ENCODE measurements around the gene CAPN10. TPM values are rescaled to one million over a fixed set of nuclear protein-coding genes. Genes with fewer than 3 reads are reported as not detected.

The CAPN10 gene
- total RNA-seq, 1 experiment from 2014 or later: 90.2 TPM

- DNase-seq (ENCODE audit: low spot score): no peak
These were observed 12.0 kb upstream of the CAPN10 start for GRCh38 chr2:240574386-240575100.

- no peak for DNase-seq (ENCODE audit: low spot score)
These were observed 11.2 kb upstream of the CAPN10 start for GRCh38 chr2:240575101-240575965.

GRCh38 chr2:240576036-240576435, 10.5 kb upstream of the CAPN10 start:
- no peak for DNase-seq (ENCODE audit: low spot score)

GRCh38 chr2:240576436-240577205, 9.9 kb upstream of the CAPN10 start:
- no peak for DNase-seq (ENCODE audit: low spot score)

- DNase-seq (ENCODE audit: low spot score): no peak
These were observed 9.0 kb upstream of the CAPN10 start for GRCh38 chr2:240577281-240578109.

- DNase-seq (ENCODE audit: low spot score): no peak
These were observed 8.5 kb upstream of the CAPN10 start for GRCh38 chr2:240578110-240578450.

GRCh38 chr2:240578488-240578887, 8.0 kb upstream of the CAPN10 start:
- no peak for DNase-seq (ENCODE audit: low spot score)

GRCh38 chr2:240579071-240579762, 7.3 kb upstream of the CAPN10 start:
- no peak for DNase-seq (ENCODE audit: low spot score)

- peak; percentile 91 for DNase-seq (ENCODE audit: low spot score)
These were observed 6.5 kb upstream of the CAPN10 start for GRCh38 chr2:240579771-240580614.

- DNase-seq (ENCODE audit: low spot score): no peak
These were observed 4.7 kb upstream of the CAPN10 start for GRCh38 chr2:240581811-240582210.

- no peak for DNase-seq (ENCODE audit: low spot score)
These were observed 3.8 kb upstream of the CAPN10 start for GRCh38 chr2:240582781-240583180.

GRCh38 chr2:240583774-240584173, 2.8 kb upstream of the CAPN10 start:
- DNase-seq (ENCODE audit: low spot score): no peak

- DNase-seq (ENCODE audit: low spot score): no peak
These were observed 2.0 kb upstream of the CAPN10 start for GRCh38 chr2:240584486-240585031.

- no peak for DNase-seq (ENCODE audit: low spot score)
These were observed 1.4 kb upstream of the CAPN10 start for GRCh38 chr2:240585101-240585500.

- no peak for DNase-seq (ENCODE audit: low spot score)
These were observed 795 bp upstream of the CAPN10 start for GRCh38 chr2:240585681-240586197.

GRCh38 chr2:240586919-240587800, 626 bp downstream of the CAPN10 start:
- DNase-seq (ENCODE audit: low spot score): peak; percentile 45

- DNase-seq (ENCODE audit: low spot score): no peak
These were observed 1.6 kb downstream of the CAPN10 start for GRCh38 chr2:240588006-240588655.

GRCh38 chr2:240588669-240589068, 2.1 kb downstream of the CAPN10 start:
- no peak for DNase-seq (ENCODE audit: low spot score)

Data from HT-29 (cell line).